C4-2B (cell line): Measurements from ENCODE around the gene CCDC182.

Source experiments
- H3K27ac ChIP-seq: fragments of 450-650 bp; 2 replicates; pipeline ENCODE4 v1.5.1; 2017
- ZFX ChIP-seq: fragments of 450-650 bp; IDR thresholded peaks from 2 replicates; pipeline ENCODE4 v1.6.1; 2017
- TF ChIP-seq, protein P1 (sequence below): fragments of 450-650 bp; conservative IDR thresholded peaks from 2 replicates; pipeline ENCODE4 v1.5.1; 2017; ENCODE audit warnings: mild to moderate bottlenecking

CCDC182 gene

DNA sequence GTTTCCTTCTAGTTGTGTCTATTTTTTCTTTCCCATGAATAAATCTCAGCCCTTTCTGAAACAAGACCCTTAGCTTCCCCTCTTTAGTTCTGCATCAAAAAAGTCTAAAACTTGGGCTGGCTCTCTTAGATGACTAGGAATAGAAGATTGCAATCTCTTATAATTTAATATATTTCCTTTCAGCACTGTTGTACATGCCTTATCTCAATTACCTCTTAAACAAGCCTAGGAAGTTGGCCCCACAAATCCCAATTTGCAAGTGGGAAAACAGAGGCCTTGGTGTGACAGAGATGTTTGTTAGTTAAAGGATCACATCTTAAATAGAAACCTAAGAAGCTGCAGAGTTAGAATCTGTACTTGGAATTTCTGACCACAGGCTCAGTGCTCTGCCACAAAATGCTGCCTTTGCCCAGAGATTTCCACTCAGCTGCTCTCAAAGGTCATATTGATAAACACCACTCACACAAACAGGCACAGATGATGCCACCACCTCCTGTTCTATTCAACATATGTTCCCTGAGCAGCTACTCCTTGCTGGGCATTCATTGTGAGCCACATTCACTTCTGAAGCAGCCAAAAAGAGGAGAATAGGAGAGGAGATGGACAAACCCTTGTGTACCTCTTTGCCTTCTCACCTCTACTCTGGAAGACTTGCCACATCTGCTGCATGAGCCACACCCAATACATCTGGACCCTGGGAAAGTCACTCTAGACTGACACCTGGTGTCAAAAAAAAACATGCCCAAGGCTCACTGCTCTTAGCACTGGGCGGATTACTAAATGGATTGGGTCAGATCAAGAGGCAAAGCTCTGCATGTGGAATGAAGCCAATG is 5.5 kb downstream of the CCDC182 start:
- H3K27ac ChIP-seq: no peak overlapping the region
- TF ChIP-seq ZFX: no peak
- TF ChIP-seq, protein P1, sequence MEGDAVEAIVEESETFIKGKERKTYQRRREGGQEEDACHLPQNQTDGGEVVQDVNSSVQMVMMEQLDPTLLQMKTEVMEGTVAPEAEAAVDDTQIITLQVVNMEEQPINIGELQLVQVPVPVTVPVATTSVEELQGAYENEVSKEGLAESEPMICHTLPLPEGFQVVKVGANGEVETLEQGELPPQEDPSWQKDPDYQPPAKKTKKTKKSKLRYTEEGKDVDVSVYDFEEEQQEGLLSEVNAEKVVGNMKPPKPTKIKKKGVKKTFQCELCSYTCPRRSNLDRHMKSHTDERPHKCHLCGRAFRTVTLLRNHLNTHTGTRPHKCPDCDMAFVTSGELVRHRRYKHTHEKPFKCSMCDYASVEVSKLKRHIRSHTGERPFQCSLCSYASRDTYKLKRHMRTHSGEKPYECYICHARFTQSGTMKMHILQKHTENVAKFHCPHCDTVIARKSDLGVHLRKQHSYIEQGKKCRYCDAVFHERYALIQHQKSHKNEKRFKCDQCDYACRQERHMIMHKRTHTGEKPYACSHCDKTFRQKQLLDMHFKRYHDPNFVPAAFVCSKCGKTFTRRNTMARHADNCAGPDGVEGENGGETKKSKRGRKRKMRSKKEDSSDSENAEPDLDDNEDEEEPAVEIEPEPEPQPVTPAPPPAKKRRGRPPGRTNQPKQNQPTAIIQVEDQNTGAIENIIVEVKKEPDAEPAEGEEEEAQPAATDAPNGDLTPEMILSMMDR: peak; percentile 61

- no peak overlapping the region for H3K27ac ChIP-seq
- TF ChIP-seq, protein P1: no peak
- no peak for TF ChIP-seq ZFX
Measured at GRCh38 chr17:57737450-57737849, 7.6 kb downstream of the CCDC182 start.

DNA sequence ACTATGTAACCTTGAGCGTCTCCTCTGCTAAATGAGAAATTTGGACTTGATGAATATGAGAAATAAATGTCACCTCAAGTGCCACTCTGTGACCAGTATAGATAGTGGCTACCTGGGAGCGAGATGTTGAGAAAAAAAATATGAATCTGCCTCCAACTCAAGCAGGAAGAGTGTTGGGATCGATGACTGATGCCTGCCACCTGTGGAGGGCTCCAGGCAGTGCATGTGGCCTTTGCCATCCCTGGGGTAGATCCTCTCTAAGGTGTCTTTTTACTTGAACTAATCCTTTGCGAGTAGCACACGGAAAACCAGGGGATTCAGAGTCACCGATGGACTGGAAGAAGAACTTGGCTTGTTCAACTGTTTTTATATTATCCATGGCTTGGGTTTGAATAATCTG is 9.4 kb downstream of the CCDC182 start:
- TF ChIP-seq, protein P1: peak; percentile 69
- TF ChIP-seq ZFX: no peak
- no peak overlapping the region for H3K27ac ChIP-seq

GRCh38 chr17:57735230-57735629 is 9.9 kb downstream of the CCDC182 start:
- no peak overlapping the region for H3K27ac ChIP-seq

DNA sequence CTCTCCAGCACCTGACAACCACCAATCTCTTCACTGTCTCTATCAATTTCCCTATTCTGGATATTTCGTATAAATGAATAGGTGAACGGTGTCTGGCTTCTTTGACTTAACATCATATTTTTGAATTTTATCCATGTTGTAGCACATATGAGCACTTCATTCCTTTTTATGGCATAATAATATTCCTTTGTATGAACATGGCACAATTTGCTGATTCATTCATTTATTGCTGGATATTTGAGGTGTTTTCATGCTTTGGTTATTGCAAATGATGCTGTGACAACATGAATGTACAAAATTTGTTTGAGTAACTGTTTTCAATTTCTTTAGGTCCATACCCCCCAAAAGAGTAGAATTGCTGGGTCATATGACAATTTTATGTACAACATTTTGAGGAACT is 12.0 kb downstream of the CCDC182 start:
- H3K27ac ChIP-seq: no peak overlapping the region
- TF ChIP-seq, protein P1: no peak
- TF ChIP-seq ZFX: no peak

More at GRCh38 chr17:57735230-57735629, 9.9 kb downstream of the CCDC182 start:
- no peak for TF ChIP-seq ZFX
- TF ChIP-seq, protein P1: no peak

DNA sequence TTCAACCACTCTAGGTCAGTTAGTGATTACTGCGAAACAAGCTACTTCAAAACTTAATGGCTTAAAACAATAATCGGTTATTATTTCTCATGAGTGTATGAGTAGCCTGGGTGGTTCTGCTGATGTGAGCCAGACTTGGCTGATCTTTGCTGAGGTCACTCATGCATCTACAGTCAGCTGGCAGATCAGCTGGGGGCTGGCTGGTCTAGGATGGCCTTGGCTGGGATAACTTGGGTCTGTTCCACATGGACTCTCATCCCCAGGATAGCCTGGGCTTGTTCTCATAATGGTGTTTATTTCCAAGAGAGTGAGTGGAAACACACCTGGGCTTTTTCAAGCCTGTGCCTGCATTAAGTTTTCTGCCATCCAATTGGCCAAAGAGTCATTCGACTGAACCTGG is 13.0 kb downstream of the CCDC182 start:
- no peak for TF ChIP-seq ZFX
- TF ChIP-seq, protein P1: no peak
- no peak overlapping the region for H3K27ac ChIP-seq

GRCh38 chr17:57730026-57730701 is 14.9 kb downstream of the CCDC182 start:
- TF ChIP-seq ZFX: no peak
- TF ChIP-seq, protein P1: no peak
- H3K27ac ChIP-seq: no peak overlapping the region
